ENCODE measurements around the gene CLUH.

CLUH gene

GRCh38 chr17:2710071-2710802 is 1.3 kb downstream of the CLUH start:
- peak overlapping the region; percentile 34 to 90 for H3K27ac ChIP-seq
- H3K4me3 ChIP-seq, result peak overlapping the region; percentile 95
- no peak for TF ChIP-seq CTCF (IDR thresholded peaks at IDR 0.05)
- no peak for DNase-seq (ENCODE audit: low spot score)

GRCh38 chr17:2709183-2709661 is 2.3 kb downstream of the CLUH start:
- DNase-seq (ENCODE audit: low spot score), result no peak
- TF ChIP-seq CTCF (IDR thresholded peaks at IDR 0.05), result no peak
- H3K27ac ChIP-seq, result peak overlapping the region; percentile 34 to 71
- peak overlapping the region; percentile 95 for H3K4me3 ChIP-seq

- no peak for DNase-seq (ENCODE audit: low spot score)
- Histone ChIP-seq H3K4me3 (peak overlapping the region; percentile 95), H3K27ac (peak overlapping the region; percentile 34 to 71)
- no peak for TF ChIP-seq CTCF (IDR thresholded peaks at IDR 0.05)
These were observed 2.9 kb downstream of the CLUH start for GRCh38 chr17:2708585-2709182.

- Histone ChIP-seq H3K4me3 (peak overlapping the region; percentile 53), H3K27ac (peak overlapping the region; percentile 34 to 71)
- DNase-seq (ENCODE audit: low spot score), result peak; percentile 85
- TF ChIP-seq CTCF (IDR thresholded peaks at IDR 0.05), result no peak
These were observed 3.6 kb downstream of the CLUH start for GRCh38 chr17:2707721-2708584.

- no peak for DNase-seq (ENCODE audit: low spot score)
These were observed 4.6 kb downstream of the CLUH start for GRCh38 chr17:2706911-2707510.

More at GRCh38 chr17:2706911-2707510, 4.6 kb downstream of the CLUH start:
- no peak for TF ChIP-seq CTCF (IDR thresholded peaks at IDR 0.05)
- Histone ChIP-seq H3K4me3 (peak overlapping the region; percentile 53), H3K27ac (peak overlapping the region in 1 of 2 donors; percentile 34)

Measured in coronary artery (tissue), 2 donors.